Measurements from ENCODE around the gene FOXM1.

FOXM1 gene

GRCh38 chr12:2835691-2836403 lies 41.1 kb downstream of the FOXM1 start:
- Mint-ChIP-seq H3K4me1 (ENCODE audit: low read depth) (peaks cover 6% of the 10 kb centered on the region), H3K27ac (no peak overlapping the region), H3K9me3 (no peaks in the 10 kb centered on the region), H3K36me3 (ENCODE audit: low read depth) (peaks cover 60% of the 10 kb centered on the region), H3K4me3 (no peak overlapping the region), H3K27me3 (no peaks in the 10 kb centered on the region)
- no peak for DNase-seq

- H3K9me3 Mint-ChIP-seq, result no peaks in the 10 kb centered on the region
- DNase-seq, result no peak
- H3K27ac Mint-ChIP-seq, result no peak within 1 kb of the TSS
- no peaks in the 10 kb centered on the region for H3K27me3 Mint-ChIP-seq
- H3K4me3 Mint-ChIP-seq, result no peak within 1 kb of the TSS
- H3K4me1 Mint-ChIP-seq (ENCODE audit: low read depth), result peaks cover 6% of the 10 kb centered on the region
- peaks cover 61% of the 10 kb centered on the region for H3K36me3 Mint-ChIP-seq (ENCODE audit: low read depth)
Measured at GRCh38 chr12:2834581-2835491, 42.1 kb downstream of the FOXM1 start, which contains the start of gene NRIP2. Gene NRIP2, minus strand, starts transcription at chr12:2835035. Its CDS starts 52 bp downstream, at chr12:2834983.

- Mint-ChIP-seq H3K36me3 (ENCODE audit: low read depth) (peaks cover 60% of the 10 kb centered on the region), H3K27ac (no peak overlapping the region)
- DNase-seq, result no peak
Measured at GRCh38 chr12:2833810-2834209, 43.2 kb downstream of the FOXM1 start.

GRCh38 chr12:2833327-2833726 lies 43.6 kb downstream of the FOXM1 start:
- Mint-ChIP-seq H3K27me3 (no peaks in the 10 kb centered on the region), H3K36me3 (ENCODE audit: low read depth) (peaks cover 60% of the 10 kb centered on the region)

More at GRCh38 chr12:2833810-2834209, 43.2 kb downstream of the FOXM1 start:
- Mint-ChIP-seq H3K27me3 (no peaks in the 10 kb centered on the region), H3K4me3 (no peak overlapping the region), H3K9me3 (no peaks in the 10 kb centered on the region), H3K4me1 (ENCODE audit: low read depth) (peaks cover 6% of the 10 kb centered on the region)

GRCh38 chr12:2832550-2833127 lies 44.3 kb downstream of the FOXM1 start:
- no peak overlapping the region for H3K4me3 Mint-ChIP-seq
- peaks cover 60% of the 10 kb centered on the region for H3K36me3 Mint-ChIP-seq (ENCODE audit: low read depth)
- peaks cover 6% of the 10 kb centered on the region for H3K4me1 Mint-ChIP-seq (ENCODE audit: low read depth)
- no peak for DNase-seq
- no peaks in the 10 kb centered on the region for H3K9me3 Mint-ChIP-seq
- no peaks in the 10 kb centered on the region for H3K27me3 Mint-ChIP-seq
- H3K27ac Mint-ChIP-seq, result peak overlapping the region; percentile 13

More at GRCh38 chr12:2833327-2833726, 43.6 kb downstream of the FOXM1 start:
- H3K27ac Mint-ChIP-seq, result no peak overlapping the region
- peaks cover 6% of the 10 kb centered on the region for H3K4me1 Mint-ChIP-seq (ENCODE audit: low read depth)
- no peak for DNase-seq
- H3K9me3 Mint-ChIP-seq, result no peaks in the 10 kb centered on the region
- no peak overlapping the region for H3K4me3 Mint-ChIP-seq

- peaks cover 4% of the 10 kb centered on the region for H3K4me1 Mint-ChIP-seq (ENCODE audit: low read depth)
- H3K27me3 Mint-ChIP-seq, result no peaks in the 10 kb centered on the region
- no peak overlapping the region for H3K4me3 Mint-ChIP-seq
- H3K36me3 Mint-ChIP-seq (ENCODE audit: low read depth), result peaks cover 79% of the 10 kb centered on the region
- no peak overlapping the region for H3K27ac Mint-ChIP-seq
- no peak for DNase-seq
- H3K9me3 Mint-ChIP-seq, result no peaks in the 10 kb centered on the region
Measured at GRCh38 chr12:2829275-2829674, 47.7 kb downstream of the FOXM1 start.

- Mint-ChIP-seq H3K27me3 (no peaks in the 10 kb centered on the region), H3K27ac (peak overlapping the region; percentile 53), H3K9me3 (no peaks in the 10 kb centered on the region), H3K4me1 (ENCODE audit: low read depth) (no peaks in the 10 kb centered on the region), H3K4me3 (no peak overlapping the region), H3K36me3 (ENCODE audit: low read depth) (peaks cover 94% of the 10 kb centered on the region)
- no peak for DNase-seq
Measured at GRCh38 chr12:2826721-2827515, 50.1 kb downstream of the FOXM1 start.

- H3K9me3 Mint-ChIP-seq, result no peaks in the 10 kb centered on the region
- no peaks in the 10 kb centered on the region for H3K4me1 Mint-ChIP-seq (ENCODE audit: low read depth)
- peaks cover 96% of the 10 kb centered on the region for H3K36me3 Mint-ChIP-seq (ENCODE audit: low read depth)
- H3K27ac Mint-ChIP-seq, result no peak overlapping the region
- H3K27me3 Mint-ChIP-seq, result no peaks in the 10 kb centered on the region
- no peak for DNase-seq
- no peak overlapping the region for H3K4me3 Mint-ChIP-seq
Measured at GRCh38 chr12:2826036-2826435, 50.9 kb downstream of the FOXM1 start.

- no peak overlapping the region for H3K27ac Mint-ChIP-seq
- H3K4me1 Mint-ChIP-seq (ENCODE audit: low read depth), result no peaks in the 10 kb centered on the region
- no peaks in the 10 kb centered on the region for H3K27me3 Mint-ChIP-seq
- no peak overlapping the region for H3K4me3 Mint-ChIP-seq
- DNase-seq, result no peak
- H3K36me3 Mint-ChIP-seq (ENCODE audit: low read depth), result peaks cover 96% of the 10 kb centered on the region
- H3K9me3 Mint-ChIP-seq, result no peaks in the 10 kb centered on the region
Measured at GRCh38 chr12:2825132-2825531, 51.8 kb downstream of the FOXM1 start.

- DNase-seq, result no peak
- no peaks in the 10 kb centered on the region for H3K27me3 Mint-ChIP-seq
- no peak overlapping the region for H3K4me3 Mint-ChIP-seq
- H3K27ac Mint-ChIP-seq, result no peak overlapping the region
- H3K9me3 Mint-ChIP-seq, result no peaks in the 10 kb centered on the region
- H3K36me3 Mint-ChIP-seq (ENCODE audit: low read depth), result peaks cover 99% of the 10 kb centered on the region
- H3K4me1 Mint-ChIP-seq (ENCODE audit: low read depth), result no peaks in the 10 kb centered on the region
Measured at GRCh38 chr12:2824541-2824940, 52.4 kb downstream of the FOXM1 start.

- Mint-ChIP-seq H3K4me1 (ENCODE audit: low read depth) (no peaks in the 10 kb centered on the region), H3K36me3 (ENCODE audit: low read depth) (peaks cover 96% of the 10 kb centered on the region), H3K27ac (no peak overlapping the region), H3K27me3 (no peaks in the 10 kb centered on the region), H3K4me3 (no peak overlapping the region), H3K9me3 (no peaks in the 10 kb centered on the region)
- no peak for DNase-seq
Measured at GRCh38 chr12:2823483-2823882, 53.5 kb downstream of the FOXM1 start.

- H3K4me1 Mint-ChIP-seq (ENCODE audit: low read depth), result peaks cover 7% of the 10 kb centered on the region
- H3K9me3 Mint-ChIP-seq, result no peaks in the 10 kb centered on the region
- no peak overlapping the region for H3K27ac Mint-ChIP-seq
- H3K36me3 Mint-ChIP-seq (ENCODE audit: low read depth), result peaks cover 90% of the 10 kb centered on the region
- DNase-seq, result no peak
- no peaks in the 10 kb centered on the region for H3K27me3 Mint-ChIP-seq
- H3K4me3 Mint-ChIP-seq, result no peak overlapping the region
Measured at GRCh38 chr12:2820432-2820831, 56.5 kb downstream of the FOXM1 start.

- Mint-ChIP-seq H3K27ac (no peak overlapping the region), H3K9me3 (no peaks in the 10 kb centered on the region), H3K4me1 (ENCODE audit: low read depth) (peaks cover 12% of the 10 kb centered on the region), H3K36me3 (ENCODE audit: low read depth) (peaks cover 88% of the 10 kb centered on the region), H3K27me3 (no peaks in the 10 kb centered on the region), H3K4me3 (no peak overlapping the region)
- DNase-seq, result no peak
Measured at GRCh38 chr12:2819810-2820209, 57.2 kb downstream of the FOXM1 start.

Measured in activated T-cell treated with anti-CD3 and anti-CD28 coated beads, Interleukin-2, amount 50 U/mL, for 24 hours (primary cell).